Measurements from ENCODE around the gene TMEM259.

The TMEM259 gene

GRCh38 chr19:988510-988909 lies 32.4 kb downstream of the TMEM259 start:
- DNase-seq (ENCODE audit: low spot score) = no peak

- DNase-seq (ENCODE audit: low spot score) = no peak
Measured at GRCh38 chr19:988081-988480, 32.8 kb downstream of the TMEM259 start.

DNA sequence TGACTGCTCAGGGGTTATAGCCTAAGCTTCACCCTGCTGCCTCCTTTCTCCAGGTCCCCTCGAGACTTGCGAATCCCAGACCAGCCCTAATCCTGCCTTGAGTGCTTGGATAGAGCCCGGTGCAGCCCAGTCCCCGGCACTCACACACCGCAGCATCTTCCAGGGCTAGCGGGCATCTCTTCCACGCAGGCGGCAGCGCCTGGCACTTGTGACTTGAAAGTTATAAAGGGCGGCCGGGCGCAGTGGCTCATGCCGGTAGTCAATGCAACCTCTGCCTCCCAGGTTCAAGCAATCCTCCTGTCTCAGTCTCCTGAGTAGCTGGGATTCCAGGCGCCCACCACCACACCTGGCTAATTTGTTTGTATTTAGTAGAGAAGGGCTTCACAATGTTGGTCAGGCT lies 34.8 kb downstream of the TMEM259 start:
- no peak for DNase-seq (ENCODE audit: low spot score)

DNA sequence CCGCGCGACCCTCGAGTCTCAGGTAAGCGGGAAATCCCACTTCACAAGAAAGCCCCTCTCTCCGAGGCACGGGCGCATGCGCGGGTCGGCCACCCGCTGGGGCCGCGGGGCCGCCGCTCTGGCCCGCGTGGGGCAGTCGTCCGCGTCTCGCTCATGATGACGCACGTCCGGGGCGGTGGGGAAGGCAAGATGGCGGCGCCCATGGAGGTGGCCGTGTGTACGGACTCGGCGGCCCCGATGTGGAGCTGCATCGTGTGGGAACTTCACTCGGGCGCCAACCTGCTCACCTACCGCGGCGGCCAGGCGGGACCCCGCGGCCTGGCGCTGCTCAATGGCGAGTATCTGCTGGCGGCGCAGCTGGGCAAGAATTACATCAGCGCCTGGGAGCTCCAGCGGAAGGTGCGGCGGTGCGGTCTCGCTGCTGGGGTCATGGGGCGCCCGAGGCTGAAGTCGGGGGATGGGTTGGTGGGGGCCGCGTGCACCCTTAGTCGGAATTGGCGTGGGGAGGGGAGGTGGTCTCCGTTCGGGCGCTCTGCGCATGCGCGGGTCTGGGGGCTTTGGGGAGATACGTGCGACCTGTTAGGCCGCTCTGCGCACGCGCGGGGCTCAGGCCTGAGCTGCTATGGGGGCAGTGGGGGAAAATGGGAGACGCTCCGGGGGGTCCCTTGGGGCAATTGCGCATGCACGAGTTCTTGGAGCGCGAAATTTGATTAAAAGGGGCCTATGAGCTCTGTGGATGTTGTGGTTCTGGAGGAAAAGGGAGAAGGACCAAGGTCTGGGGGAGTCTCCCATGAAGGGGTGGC lies 36.6 kb downstream of the TMEM259 start, which contains the start of gene WDR18:
TSS of gene WDR18 (plus strand) at position 181 of the 803 bp plus-strand sequence. CDS start at position 190, 9 bp downstream.
- peak; percentile 95 for DNase-seq (ENCODE audit: low spot score)

- DNase-seq (ENCODE audit: low spot score) = peak; percentile 77
Measured at GRCh38 chr19:982567-983170, 38.3 kb downstream of the TMEM259 start.

DNA sequence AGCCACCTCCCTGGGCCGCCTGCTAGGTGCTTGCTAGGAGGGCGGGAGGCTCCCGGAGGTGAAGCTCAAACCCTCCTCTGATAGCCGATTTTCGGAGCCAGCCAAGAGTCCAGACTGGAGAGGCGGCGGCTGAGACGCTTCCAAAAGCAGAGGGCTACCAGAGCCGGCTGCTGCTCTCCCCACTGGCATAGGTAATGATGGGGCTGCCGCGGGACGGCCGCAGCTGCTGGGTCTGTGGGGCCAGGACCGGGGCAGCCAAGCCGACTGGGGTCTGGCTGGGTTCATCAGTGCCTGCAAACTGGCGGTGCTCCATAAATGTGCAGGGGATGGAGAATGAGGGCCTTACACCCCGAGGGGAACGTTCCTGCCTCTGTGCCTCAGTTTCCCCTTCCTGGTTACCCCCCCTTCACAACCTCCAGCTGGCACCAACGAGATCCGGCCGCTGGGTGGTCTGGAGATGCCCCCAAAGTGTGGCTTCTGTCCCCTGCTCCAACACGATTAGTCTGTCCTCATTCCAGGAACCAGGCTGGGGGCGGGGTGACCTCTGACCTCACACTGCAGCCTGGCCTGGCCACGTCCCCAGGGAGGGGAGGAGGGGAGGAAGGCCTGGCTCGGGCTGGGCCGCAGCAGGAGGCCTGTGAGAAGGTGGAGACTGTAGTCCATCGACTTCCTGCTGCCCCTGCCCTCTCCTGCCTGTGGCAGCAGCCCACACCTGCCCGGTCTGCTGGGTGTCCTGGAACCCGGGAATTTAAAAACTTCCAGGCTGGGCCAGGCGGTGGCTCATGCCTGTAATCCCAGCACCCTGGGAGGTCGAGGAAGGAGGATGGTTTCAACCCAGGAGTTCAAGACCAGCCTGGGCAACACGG lies 40.6 kb downstream of the TMEM259 start:
- DNase-seq (ENCODE audit: low spot score) = no peak

DNA sequence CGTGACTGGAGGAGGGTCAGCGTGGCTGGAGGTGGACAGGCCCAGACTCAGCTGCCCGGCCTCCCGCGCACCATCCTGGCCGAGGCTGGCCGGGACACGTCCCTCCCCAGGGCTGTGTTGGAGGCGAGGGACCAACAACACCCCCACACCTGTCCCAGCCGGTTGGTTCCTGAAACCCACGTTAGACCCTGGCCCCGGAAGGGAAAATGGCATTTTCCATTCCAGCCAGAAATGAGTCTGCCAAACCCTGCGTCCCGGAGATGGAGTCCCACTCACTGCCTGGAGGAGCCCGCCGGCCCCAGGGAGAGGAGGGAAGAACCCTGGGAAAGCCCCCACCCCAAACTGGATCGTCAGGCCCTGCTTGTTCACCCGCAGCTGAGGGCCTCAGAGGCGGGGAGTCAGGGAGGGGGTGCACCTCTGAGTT lies 41.6 kb downstream of the TMEM259 start:
- DNase-seq (ENCODE audit: low spot score) = no peak

DNA sequence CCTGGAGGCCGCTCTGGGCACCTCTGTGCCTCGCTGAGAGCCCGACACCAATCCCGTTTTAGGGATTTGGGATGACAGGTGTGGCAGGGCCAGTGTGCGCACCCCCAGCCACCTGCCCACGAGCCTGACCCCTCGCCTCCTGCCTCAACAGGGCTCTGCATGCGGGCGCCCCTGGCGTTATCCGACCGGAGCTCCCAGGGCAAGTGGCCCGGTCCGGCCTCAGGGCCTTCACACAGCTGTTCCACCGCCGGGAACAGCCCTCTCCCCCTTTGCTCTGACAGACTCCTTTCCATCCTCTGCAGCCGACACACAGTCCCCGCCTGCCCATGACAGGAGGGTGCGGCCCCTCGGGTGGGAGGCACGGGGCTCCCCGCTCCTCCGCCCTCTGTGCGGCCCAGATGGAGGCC lies 43.9 kb downstream of the TMEM259 start:
- DNase-seq (ENCODE audit: low spot score) = no peak

DNA sequence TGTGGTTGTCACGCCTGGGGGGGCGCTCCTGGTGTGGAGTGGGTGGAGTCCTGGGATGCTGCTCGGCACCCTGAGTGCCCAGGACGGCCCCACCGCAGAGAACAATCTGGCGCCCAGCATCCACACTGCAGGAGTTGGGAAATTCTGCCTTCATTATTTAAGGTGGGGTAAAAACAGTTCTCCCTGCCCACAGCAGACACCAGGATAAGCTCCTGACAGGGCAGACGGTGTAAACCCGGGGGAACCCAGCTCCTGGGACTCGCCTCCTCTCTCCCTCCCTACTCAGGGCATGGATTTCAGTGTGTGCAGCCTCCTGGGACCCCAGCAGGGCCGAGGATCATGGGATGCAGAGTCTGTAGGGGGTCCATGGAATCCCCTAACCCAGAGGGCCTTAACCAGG lies 44.4 kb downstream of the TMEM259 start:
- no peak for DNase-seq (ENCODE audit: low spot score)

DNA sequence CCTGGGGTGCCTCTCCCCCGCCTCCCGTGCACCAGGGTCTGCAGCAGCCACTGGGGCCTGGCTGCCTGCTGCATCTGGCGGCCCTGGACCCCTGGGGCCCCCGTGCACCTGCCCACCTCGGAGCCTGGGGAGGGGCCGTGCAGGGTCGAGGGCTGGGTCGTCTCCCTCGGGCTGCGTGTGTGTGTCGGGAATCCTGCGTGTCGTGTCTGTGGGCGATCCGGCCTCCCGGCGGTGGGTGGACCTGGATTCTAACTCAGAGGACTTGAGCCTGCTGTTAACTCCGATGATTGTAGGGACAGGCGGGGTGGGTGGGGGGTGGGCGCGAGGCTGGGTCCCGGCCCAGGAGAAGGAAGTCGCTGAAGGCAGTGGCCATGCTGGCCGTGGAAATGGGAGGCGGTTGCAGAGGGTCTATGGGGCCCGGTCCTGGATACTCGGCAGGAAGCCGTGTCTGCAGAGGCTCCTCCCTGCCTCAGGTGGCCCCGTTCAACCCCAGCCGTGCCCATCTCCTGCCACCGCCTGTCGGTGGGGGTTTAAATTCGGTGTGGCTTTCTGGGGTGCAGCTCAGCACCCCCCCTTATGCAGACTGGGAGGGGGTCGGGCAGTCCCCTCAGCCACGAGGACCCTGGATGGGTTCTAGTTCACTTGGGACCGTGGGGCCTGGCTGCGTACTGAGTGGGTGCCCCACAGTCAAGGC lies 46.2 kb downstream of the TMEM259 start:
- no peak for DNase-seq (ENCODE audit: low spot score)

GRCh38 chr19:973726-974563 lies 47.0 kb downstream of the TMEM259 start:
- DNase-seq (ENCODE audit: low spot score) = no peak

- DNase-seq (ENCODE audit: low spot score) = no peak
Measured at GRCh38 chr19:972281-972680, 48.6 kb downstream of the TMEM259 start.

DNA sequence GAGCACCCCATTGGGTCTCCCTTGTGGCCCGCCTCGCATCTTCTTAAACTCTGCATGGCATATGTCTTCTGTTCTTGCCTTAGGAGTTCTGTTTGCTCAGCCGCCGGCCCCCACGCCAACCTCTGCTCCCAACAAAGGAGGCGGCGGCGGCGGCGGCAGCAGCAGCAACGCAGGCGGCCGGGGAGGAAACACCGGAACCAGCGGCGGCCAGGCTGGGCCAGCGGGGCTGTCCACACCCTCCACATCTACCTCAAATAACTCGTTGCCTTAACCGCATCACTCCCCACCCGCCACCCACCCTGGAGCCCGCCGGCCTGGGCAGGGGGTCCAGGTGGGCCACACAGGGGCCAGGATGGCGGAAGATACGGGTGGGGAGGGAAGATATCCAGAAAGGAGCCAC lies 49.1 kb downstream of the TMEM259 start:
- DNase-seq (ENCODE audit: low spot score) = no peak

GRCh38 chr19:970695-971094 lies 50.2 kb downstream of the TMEM259 start:
- no peak for DNase-seq (ENCODE audit: low spot score)

GRCh38 chr19:966485-967088 lies 54.3 kb downstream of the TMEM259 start:
- DNase-seq (ENCODE audit: low spot score) = no peak

GRCh38 chr19:964761-965694 lies 55.9 kb downstream of the TMEM259 start:
- no peak for DNase-seq (ENCODE audit: low spot score)

DNA sequence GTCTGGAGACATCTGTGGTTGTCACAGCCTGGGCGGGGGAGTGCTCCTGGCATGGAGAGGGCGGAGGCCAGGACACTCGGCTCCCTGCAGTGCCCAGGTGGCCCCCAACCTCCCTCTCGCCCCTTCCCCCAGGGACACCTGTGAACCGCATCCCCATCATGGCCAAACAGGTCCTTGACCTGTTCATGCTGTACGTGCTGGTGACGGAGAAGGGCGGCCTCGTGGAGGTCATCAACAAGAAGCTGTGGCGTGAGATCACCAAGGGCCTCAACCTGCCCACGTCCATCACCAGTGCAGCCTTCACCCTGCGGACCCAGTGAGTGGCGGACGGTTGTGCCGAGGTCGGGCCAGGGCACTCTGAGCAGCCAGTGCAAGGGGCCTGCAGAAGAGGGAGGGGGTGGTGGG lies 56.8 kb downstream of the TMEM259 start:
- no peak for DNase-seq (ENCODE audit: low spot score)

DNA sequence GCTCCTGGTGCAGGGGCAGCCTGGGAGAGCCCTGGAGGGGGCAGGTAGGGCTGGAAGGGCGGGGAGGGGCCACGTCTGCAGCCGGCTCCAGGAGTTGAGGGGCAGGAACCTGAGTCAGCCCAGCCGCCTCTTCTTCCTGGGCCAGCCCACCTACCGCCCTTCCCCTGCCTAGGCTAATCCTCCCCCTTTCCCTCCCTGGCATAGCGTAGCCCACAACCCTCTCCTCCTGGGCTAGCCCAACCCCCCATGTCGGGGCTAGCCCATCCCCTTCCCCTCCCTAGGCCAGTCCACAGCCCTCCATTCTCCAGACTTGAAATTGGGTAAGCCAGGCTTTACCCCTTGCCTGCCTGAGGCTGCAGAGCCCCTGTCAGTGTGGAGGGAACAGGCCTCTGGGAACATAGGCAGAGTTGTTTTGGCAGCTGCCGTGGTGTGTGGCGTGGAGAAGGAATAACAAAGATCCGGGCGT lies 57.4 kb downstream of the TMEM259 start:
- DNase-seq (ENCODE audit: low spot score) = no peak

DNA sequence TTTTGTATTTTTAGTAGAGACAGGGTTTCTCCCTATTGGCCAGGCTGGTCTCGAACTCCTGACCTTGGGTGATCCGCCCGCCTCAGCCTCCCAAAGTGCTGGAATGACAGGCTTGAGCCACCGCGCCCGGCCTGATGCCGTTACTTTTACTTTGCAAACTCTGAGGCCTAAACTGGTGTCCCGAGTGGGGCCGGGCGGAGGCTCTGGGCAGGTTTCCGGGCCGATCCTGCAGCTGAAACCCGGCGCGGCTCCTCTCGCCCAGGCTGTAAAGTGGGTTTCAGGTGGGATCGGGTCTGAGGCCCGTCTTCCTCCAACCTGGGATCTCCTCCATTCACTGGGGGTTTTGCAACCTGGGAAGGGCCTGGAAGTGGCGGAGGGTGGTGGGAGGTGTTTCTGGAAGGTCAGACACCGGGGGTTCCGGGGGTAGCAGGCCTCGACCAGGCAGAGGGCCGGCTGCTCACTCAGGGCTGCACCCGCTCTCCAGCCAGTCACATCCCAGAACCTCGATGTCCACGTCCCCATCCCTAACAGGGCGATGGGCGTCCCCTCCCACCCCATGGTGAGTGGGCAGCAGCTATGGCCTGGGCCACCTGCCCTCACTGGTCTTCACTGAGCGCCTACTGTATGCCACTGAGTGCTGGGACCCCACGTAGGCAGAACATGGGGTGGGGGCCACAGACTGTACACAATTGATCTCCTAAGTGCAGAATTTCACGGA lies 58.1 kb downstream of the TMEM259 start:
- DNase-seq (ENCODE audit: low spot score) = no peak

Data from Ammon's horn (tissue), 1 donor.